AG08395 (cell line): Measurements from ENCODE around the gene ALOX5AP.
"Not testable (repeated sequence)": the region's sequence is repeated elsewhere in the genome, so short reads cannot be mapped to it uniquely, and the experiment has no call there.

Source experiments
- DNase-seq: peaks from one replicate; pipeline ENCODE4 v3.0.0; 2012; ENCODE audit warnings: mixed read lengths, low spot score

Gene ALOX5AP

DNA sequence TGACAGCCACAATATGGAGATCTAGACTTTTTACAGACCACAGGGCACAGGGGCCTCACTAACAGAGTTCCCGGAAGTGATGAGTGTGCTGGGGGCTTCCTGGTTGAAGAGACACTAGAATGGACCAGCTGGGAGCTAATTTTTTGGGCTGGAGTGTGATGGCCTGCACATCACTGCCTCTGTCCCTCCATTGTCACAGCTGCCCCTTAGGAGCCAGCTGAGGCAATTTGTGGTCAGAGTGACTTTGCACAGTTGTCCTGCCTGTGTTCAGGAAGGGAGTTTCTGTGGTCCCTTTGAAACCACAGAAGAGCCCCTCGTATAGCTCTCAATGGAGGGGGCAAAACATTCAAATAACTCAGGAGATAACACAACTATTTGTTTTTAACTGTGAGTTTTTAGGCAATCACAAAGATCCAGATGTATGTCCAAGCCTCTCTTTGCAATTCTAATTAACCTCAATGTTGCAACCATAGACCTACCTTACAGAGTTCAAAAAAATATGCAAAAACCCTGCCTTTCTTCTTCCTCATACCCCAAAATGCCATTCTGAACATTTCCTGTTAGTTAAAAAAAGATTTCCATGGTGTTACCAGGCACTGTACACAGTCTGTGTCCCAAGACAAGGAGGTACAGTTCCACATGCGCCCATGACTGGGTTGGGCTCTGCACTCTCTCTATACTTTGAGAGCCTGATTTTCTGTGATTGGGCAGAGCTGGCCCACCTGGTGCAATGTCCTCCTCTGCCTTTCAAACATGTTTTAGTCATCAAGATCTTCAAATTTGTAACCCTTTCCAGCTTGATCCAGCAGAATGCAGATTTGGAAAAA, 2.4 kb downstream of the ALOX5AP start:
- DNase-seq, result no peak

DNA sequence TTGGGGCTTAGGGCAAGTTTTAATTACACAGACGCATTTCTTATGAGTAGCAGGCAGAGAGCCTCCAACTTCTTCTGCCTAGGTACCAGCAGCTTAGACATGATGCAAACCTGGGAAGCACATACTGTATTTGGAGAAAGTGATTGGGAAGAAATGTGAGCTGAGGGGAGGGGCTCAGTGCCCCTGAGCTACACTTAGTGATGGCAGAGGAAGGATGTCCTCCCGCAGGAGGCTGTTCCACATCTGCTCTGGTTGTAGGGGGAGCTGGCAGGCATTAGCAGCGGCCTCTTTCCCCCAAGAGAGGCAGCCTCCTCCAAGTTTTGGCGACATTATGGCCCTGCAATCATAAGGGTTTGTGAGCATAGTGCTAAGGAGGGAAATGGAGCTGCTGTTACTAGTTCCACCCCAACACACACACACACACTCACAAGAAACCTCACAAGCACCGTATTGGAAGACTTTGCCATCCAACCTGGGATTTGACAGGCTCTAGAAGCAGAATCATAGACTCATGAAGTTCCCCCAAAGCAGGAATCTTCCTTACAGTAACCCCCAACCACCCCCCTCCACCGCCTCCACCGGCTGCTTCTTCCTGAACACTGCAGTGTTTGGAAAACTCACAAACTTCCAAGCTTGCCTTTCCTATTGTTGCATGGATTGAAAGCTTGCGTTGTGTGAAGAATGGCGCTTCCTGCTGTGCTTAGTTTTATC, 3.3 kb downstream of the ALOX5AP start:
- DNase-seq, result no peak

DNA sequence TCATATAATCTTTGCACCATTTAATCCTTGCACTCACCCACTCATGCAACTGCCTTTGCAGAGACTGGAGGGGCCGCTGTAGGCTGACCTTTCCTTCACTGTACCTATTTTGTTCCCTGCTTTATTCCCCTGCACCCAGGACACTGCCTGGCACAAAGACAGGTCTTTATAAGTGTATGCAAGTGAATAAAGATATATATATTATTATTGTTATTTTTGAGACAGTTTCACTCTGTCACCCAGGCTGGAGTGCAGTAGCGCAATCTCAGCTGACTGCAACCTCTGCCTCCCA, 3.8 kb downstream of the ALOX5AP start:
- DNase-seq, result no peak

DNA sequence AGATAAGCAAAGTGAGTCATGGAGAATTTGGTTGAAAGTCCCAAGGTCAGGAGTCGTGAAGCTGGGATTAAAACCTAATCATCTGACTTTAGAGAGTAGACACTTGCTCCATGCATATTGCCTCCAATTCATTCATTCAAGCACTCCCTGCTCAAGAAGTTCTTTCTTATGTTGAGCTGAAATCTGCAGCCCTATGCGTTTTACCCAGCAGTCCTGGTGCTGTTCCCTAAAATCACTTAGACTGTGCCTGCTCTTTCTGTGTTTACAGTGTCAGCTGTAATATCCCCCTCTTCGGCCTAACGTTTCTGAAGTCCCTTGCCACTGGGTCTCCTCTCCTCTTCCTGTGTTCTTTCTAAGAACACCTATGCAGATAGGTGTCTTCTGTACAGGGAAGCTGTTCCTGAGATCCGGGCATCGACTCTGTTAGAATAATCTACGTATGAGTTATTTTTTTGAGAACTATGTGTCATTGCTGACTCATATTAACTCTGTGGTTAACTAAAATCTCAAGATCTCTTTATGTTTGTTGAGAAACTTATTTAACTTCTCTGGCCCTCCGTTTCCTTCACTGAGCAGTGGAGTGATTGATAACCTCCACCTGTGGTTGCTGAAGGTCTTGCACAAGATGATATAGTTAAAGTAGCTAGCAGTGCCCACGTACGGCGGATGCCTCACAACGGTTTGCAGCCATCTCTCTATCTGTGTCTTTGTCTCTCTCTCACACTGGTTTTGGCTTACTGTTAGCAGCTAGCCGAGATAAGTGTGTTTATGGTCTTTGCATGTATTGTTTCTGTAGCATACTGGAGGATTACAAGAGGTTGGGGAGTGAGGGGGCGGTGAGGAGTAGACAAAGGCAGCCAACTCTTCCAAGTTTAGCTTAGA, 4.7 kb downstream of the ALOX5AP start:
- peak; percentile 71 for DNase-seq

DNA sequence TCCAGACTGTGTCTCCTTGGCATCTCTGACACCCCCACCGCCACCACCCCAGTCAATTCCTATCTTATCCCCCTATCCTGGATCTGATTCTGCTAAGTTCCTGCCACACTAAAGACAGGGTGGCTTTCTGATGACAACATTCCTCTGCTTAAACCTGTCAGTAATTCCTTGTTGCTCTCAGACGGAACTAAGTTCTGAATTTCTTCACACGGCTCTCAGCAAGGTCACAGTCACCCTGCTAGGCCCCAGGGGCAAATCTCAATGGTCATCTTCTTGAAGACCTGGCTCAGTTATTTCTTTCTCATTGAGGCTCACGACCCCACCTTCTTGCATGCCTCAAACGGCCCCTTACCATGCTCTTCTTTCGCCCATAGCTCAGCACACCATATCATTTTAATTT, 7.6 kb downstream of the ALOX5AP start:
- DNase-seq, result no peak

DNA sequence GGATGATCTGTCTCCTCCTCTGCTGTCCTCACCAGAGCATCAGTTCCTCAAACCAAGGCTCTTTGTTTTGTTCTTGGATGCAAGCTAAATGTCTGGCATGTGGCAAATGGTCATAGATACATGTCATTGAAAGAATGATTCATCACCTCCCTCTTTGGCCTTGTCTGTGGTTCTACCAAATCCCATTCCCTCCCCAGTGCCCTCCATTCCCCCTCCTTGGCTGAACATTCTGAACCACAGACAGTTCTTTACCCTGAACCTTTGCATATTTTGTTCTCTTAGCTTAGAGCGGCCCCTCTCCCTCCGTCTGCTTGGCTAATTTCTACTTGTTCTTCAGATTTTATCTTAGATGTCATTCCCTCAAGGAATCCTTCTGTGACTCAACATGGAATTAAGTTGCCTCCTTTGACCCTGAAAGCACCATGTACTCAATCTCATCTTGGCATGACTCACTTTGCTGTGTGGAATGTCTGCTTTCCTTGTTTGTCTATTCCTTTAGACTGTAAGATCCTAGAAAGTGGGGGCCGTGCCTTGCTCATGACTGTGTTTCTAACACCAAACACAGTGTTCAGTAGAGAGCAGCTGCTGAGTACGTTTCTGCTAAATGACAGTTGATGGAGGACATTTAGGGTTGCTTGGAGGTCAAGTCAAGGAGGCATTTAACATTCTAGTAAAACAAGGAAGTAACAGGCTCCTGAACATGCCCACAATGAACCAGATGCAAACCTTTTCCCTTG, 8.1 kb downstream of the ALOX5AP start:
- peak; percentile 96 for DNase-seq

DNA sequence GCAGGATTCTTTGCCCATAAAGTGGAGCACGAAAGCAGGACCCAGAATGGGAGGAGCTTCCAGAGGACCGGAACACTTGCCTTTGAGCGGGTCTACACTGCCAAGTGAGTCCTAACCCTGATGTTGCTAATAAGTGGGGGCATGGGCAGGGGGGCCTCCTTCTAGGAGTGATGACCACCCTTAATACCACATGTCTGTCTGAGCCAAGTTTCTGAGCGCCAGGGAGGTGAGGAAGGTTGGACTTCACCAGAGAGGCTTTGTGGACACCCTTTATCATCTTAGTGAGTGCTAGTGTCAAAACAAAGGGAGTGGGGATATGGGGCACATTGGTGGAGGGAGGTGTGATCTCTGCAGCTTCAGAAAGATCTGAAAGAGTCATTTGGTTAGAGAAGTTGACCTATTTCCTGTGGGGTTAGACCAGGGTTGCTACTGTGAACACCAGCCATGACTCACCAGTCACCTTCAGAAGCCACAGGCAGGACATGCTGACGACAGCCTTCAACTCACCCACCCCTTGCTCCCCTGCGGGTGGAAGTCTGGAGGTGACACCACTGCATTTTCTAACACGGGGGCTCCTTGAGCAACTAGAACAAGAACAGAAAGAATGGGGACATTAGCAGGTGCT, 8.8 kb downstream of the ALOX5AP start:
- DNase-seq, result peak; percentile 45

DNA sequence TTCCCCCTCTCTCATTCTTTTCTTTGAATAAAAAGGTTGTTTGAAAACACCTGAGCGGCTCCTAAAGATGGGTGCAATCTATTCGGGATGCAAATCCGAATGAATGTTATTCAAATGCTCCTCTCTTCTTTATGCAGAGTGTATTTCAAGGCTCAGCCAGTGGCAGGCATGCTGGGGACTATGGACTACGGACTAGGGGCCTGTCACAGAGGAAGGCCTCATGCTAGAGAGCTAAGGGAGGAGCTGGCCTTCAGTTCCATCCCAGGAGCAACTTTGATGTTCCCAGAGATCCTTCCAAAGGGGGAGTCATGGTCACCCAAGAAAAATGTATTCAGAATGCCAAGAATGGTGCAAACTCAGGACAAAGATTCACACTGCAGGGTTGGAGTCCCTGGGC, 9.3 kb downstream of the ALOX5AP start:
- DNase-seq, result no peak

DNA sequence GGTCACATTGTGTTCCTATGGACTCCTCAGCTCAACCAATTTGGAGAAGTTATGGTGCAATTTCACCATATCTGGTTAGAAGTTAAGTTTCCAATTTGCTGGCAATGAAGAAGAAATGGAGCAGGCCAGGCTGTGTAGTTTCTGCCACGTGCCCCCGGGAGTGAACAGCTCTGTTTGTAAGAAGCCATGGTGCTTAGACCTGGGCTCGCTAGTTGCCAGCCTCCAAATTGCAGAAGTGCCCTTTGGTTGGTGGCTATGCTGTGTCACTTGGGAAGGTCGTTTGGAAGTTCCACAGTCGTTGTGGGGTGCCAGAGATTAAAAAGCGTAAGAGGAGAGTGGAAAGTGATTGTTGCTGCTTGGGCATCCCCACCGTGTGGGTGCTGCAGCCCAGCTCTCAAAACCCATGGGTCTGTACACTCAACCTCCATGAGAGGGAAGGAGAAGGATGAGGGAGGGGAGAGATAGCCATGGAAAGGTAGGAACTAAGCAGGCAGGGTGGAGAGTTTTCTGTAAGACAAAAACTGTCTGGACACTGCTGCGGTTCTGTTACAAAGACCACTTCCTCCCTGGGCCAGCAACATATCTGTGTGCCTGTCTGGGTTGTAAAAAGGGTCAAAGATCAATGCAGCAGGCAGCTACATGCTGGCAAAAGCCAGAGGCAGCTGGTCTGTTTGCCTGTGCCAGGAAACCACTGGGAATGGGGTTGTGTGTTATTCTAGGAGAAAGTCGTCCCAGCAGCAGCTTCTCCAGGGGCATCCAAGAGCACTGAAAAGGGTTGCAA, 10.8 kb downstream of the ALOX5AP start:
- no peak for DNase-seq

DNA sequence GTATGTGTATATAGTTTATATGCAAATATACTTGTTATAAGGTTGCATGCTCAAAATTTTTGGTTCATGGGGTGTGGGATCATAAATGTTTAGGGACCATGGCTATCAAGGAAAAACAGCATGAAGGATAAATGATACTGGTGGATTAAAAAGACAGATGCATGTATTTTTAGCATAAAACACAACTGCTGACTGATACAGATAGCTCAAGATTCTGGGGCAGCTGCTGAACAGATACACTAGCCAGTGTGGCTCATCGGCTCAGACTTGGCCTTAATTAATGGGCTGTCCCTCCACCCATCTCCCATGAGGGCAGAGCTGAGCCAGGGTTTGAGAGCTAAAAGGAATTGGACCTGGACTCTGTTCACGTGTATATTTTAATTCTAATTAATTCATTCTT, 11.4 kb downstream of the ALOX5AP start:
- no peak for DNase-seq

DNA sequence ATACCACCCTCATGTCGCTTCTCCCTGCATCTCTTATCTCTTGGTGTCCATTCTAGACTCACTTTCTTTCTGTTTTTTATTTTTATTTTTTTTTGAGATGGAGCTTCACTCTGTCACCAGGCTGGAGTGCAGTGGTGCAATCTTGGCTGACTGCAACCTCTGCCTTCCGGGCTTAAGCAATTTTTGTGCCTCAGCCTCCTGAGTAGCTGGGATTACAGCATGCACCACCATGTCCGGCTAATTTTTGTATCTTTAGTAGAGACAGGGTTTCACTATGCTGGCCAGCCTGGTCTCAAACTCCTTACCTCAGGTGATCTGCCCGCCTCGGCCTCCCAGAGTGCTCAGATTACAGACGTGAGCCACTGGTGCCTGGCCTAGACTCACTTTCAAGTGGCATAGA, 12.5 kb downstream of the ALOX5AP start:
- not testable (repeated sequence) for DNase-seq

DNA sequence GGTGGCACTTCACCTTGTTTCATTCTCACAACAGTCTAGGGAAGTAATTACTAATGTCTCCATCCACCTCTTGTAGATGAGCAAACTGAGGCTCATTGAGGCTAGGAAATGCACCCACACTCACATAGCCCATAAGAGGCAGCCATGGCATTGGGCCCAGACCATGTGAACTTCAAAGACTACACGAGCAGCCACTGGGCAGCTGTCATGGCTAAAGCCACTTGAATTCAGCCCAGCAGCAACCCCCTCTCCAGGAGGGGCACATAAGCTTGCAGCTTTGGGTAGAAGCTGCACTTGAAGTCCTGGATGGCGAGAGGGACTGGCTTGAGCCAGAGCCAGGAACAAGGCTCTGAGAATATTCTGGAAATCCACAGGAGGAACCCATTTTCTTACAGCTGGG, 13.4 kb downstream of the ALOX5AP start:
- no peak for DNase-seq

DNA sequence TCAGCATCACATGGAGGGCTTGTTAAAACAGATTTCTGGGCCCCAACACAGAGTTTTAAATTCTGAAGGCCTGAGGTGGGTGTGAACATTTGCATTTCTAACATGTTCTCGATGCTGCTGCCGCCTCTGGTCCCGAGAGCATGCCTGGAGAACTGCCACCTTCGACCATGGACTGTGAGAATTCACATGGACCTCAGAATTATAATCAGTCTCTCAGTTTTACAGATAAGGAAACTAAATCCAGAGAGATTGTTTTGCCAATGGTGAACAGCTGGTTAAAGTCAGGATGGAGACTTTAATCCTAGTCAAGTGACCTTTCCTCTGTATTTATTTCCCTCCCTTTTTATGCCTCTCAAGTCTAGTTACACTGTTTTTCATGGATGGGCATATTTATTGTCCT, 14.7 kb downstream of the ALOX5AP start:
- no peak for DNase-seq

DNA sequence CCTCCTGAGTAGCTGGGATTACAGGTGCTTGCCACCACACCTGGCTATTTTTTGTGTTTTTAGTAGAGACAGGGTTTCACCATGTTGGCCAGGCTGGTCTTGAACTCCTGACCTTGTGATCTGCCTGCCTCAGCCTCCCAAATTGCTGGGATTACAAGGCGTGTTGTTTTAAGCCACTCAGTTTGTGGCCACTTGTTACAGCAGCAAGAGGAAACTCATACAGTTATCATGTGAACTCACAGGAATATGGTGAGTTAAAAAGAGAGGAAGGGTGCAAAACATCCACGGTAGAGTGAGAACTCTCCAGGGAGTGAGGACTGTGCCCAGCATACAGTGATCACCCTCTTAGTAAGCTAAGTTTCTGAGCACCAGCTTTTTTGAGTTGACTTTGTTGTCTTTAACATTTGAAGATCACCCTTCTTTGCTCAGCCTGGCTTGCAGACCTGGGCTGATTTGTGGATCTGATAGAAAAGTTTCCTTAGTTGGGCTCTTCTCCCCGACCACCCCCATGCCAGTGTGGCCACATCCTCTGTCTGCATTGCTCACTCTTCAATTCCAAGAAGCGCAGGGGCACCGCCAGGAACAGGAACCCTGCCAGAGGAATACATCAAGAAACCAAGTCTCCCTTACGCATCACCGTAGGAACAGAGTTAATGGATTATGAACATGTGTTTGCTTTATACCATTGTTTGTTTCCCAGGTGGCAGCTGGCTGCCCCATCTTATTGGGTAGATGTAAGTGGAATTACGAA, 16.0 kb downstream of the ALOX5AP start:
- no peak for DNase-seq

DNA sequence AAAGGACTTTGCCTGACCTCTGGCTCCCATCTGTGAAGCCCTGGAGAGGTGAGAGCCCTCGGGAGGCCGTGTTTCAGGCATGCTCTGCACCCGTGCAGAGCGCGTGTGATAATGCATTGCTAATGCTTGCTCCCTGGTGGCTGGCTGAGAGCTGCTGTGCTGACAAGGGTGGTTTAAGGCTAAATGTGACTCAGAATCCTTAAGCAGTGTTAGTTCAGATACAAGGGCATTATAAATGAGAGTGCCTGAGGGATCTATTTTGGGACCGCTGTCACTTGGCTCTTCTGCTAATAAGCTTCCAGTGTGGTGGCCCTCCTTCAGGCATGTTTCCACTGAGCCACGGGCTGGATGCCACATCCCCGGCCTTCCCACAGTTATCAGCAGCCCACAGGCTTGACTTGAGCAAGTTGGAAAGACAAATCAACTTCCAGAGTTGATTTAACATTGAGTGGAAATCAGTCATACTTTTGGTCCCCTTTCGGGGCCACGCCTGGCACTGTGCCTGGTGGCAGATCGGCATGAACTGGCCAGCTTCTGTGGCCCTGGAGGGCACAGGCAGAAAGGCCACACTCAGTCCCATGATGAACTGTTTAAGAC, 17.0 kb downstream of the ALOX5AP start:
- peak; percentile 19 for DNase-seq

DNA sequence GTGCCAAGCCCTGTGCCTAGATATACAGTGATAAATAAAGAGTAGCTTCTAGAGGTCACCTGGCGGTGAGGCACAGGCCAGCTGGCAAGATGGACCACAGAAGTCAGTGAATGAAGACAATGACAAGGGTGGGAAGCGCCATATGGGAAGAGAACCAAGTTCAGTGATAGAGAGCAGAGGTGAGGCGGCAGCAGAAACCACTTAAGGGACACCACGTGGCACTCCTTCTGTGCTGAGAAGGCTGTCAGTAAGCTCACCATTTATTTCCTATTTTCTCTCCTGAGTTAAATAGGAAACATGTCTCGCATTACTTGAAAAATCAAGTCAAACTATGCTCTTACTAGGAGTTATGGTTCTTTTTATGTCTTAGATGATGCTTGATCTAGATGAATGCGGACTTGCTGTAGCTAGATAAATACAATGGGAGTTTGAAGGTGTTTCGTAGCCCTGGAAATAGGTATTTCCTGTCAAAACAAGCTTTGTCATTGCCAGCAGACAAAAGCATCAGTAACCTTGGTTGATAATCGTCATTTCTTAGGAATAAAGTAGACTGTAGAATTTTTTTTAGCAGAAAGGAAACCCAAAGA, 17.8 kb downstream of the ALOX5AP start:
- DNase-seq, result no peak

DNA sequence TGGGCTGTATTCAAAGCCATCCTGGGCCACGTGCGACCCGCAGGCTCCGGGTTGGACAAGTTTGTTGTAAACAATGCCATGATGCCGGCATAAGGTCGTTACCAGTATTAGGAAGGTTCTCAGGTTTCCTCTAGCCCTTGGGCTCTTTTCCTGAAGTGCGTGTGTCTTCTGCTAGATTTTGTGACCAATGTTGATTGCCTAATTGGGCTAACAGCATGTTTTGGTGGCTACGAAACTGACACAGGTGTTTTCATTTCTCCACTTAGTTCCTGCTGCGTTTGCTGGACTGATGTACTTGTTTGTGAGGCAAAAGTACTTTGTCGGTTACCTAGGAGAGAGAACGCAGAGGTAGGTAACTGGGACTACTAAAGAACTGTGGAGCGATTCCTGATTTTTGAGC, 20.3 kb downstream of the ALOX5AP start:
- no peak for DNase-seq

DNA sequence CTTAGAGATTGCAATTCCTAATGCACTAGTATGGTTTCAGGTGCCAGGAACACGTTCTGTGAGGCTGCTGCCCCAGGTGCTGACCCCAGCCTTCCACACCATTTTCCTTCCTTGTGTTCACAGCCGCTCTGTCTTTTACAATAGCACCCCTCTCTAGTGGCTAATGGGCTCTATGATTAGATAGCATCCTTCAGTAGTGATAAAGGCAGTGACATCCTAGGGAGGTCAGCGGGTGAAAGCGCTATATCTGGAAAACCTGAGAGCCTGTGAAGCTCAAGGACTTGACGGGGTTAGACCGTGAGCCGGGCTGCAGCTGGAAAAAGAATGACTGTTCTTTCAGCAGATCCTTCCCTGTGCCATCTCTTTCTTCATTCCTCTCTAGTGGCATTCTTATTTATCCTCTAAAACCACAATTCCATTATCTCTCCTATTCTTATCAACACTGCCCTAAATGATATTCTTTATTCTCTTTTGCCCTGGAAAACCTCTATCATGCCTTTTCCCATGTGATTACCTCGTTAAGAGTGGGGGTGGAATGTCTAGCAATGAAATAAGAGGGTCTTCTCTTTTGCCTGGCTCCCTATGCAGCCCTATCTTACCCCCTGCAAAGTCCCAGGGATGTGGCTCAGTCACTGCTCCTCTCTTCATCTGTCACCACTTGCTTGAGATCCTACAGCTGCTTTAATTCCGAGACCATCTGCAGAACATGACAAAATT, 21.8 kb downstream of the ALOX5AP start:
- no peak for DNase-seq

DNA sequence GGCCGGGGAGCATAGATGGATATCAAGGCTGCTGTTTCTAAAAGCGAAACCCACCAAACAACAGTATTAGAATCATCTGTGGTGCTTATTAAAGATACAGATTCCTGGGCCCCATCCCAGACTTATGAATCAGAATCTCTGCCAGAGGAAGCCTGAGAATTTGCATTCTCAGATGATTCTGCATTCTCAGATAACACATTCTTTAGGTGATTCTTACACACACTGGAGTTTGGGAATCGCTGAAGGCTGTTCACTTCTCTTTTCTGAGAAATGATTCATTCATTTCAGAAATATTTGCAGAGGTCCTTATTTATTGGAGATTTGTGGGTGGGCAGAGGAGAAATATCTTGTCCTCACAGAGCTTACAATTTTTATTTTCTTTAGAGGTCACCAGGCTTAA, 24.4 kb downstream of the ALOX5AP start:
- no peak for DNase-seq
